PFSK-1 (cell line): ENCODE measurements around the gene UCK1.

Experiments
- FOXP2 ChIP-seq: optimal IDR thresholded peaks from 2 replicates; pipeline ENCODE3; 2011; ENCODE audit warnings: borderline replicate concordance, control low read depth, inconsistent platforms; ENCODE audit not compliant: insufficient read depth; ENCODE audit errors: extremely low read length, extremely low read depth
- POLR2AphosphoS5 ChIP-seq: IDR thresholded peaks from 2 replicates; pipeline ENCODE4 v1.6.1; 2012; ENCODE audit warnings: low read depth, mild to moderate bottlenecking, control low read depth, low read length, moderate library complexity
- REST ChIP-seq, 2 experiments: IDR thresholded peaks; 2 replicates each; pipeline versions ENCODE4 v1.6.1 to v1.8.0; 2011 to 2012; ENCODE audit warnings: low read depth in 2 of 2, low read length in 2 of 2, control low read depth in 1 of 2, inconsistent platforms in 1 of 2, mild to moderate bottlenecking in 1 of 2, moderate library complexity in 1 of 2; ENCODE audit not compliant: insufficient read depth in 1 of 2
- SIN3A ChIP-seq: IDR thresholded peaks from 2 replicates; pipeline ENCODE4 v1.6.1; 2012; ENCODE audit warnings: mild to moderate bottlenecking, low read length, moderate library complexity, borderline replicate concordance; ENCODE audit not compliant: insufficient read depth
- TAF1 ChIP-seq: IDR thresholded peaks from 2 replicates; pipeline ENCODE4 v1.6.1; 2012; ENCODE audit warnings: low read length, control low read depth, borderline replicate concordance; ENCODE audit not compliant: insufficient read depth

UCK1 gene

GRCh38 chr9:131566158-131566557 lies 35.1 kb upstream of the UCK1 start:
- no peak for TF ChIP-seq REST (IDR thresholded peaks at IDR 0.05; ENCODE audit: insufficient read depth in 1 of 2, low read depth in 2 of 2, low read length in 2 of 2)
- TF ChIP-seq FOXP2 = no peak
- no peak for TF ChIP-seq TAF1
- no peak for TF ChIP-seq SIN3A
- TF ChIP-seq POLR2AphosphoS5 = no peak

- TF ChIP-seq POLR2AphosphoS5 = no peak
- TF ChIP-seq FOXP2 = no peak
- no peak for TF ChIP-seq REST (IDR thresholded peaks at IDR 0.05; ENCODE audit: insufficient read depth in 1 of 2, low read depth in 2 of 2, low read length in 2 of 2)
- TF ChIP-seq SIN3A = no peak
- no peak for TF ChIP-seq TAF1
These were observed 34.3 kb upstream of the UCK1 start for GRCh38 chr9:131565369-131565768.

DNA sequence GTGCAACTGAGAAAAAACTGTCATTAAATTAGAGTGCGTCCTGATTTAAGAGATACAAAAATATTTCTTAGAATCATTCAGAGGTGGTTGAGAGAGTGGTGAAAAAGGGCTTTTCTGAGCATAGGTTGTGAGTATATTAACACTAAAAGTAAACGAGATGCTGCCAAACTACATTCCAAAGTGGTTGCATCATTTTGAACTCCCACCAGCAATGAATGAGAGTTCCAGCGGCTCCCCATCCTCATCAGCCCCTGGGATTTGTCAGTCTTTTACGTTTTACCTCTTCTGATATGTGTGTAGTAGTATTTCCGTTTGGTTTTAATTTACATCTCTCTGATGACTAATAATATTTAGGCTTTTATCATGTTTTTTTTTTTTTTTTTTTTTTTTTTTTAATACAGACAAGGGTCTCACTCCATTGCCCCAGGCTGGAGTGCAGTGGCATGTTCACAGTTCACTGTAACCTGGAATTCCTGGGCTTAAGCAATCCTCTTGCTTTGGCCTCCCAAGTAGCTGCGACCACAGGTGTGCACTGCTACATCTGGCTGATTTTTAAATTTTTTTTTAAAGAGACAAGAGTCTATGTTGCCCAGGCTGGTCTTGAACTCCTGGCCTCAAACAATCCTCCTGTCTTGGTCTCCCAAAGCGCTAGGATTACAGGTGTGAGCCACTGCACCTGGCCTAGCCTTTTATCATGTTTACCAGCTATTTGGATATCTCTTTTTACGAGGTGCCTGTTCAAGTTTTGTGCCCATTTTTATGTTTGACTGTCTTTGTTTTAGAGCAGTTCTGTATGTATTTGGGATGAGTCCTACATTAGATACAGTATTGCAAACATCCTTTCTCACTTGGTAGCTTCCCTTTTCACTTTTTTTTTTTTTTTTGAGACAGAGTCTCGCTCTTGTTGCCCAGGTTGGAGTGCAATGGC lies 31.2 kb upstream of the UCK1 start:
- no peak for TF ChIP-seq FOXP2
- TF ChIP-seq REST (IDR thresholded peaks at IDR 0.05; ENCODE audit: insufficient read depth in 1 of 2, low read depth in 2 of 2, low read length in 2 of 2) = no peak
- no peak for TF ChIP-seq SIN3A
- no peak for TF ChIP-seq TAF1
- TF ChIP-seq POLR2AphosphoS5 = no peak

DNA sequence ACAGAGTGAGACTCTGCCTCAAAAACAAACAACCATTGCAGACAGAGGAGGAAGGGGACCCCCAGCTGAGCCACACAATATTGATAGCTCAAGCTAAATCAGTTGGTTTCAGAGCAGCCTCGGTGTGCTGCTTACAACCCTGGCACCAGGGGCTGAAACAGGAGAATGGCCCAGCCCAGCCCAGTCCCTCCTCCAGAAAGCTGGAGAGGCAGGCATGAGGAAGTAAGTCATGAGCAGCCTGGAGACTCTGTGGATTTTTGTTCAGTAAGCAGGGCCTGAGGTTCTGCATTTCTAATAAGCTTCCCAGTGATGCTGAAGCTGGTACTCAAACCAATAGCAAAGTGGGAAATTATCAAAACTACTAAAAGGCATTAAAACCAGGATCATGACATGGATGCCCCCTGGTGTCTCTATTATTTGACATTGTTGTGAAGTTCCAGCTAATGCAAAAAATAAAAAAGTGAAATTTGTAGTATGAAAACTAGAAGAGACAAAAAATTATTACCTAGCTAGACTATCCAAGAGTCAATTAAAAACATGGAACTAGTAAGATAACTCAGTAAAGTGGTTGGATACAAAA lies 28.4 kb upstream of the UCK1 start:
- no peak for TF ChIP-seq FOXP2
- no peak for TF ChIP-seq REST (IDR thresholded peaks at IDR 0.05; ENCODE audit: insufficient read depth in 1 of 2, low read depth in 2 of 2, low read length in 2 of 2)
- TF ChIP-seq TAF1 = no peak
- no peak for TF ChIP-seq SIN3A
- no peak for TF ChIP-seq POLR2AphosphoS5
